T-cell (primary cell): ENCODE measurements around the gene GRB14. TPM values are rescaled to one million over a fixed set of nuclear protein-coding genes. Genes with fewer than 3 reads are reported as not detected.

Experiments
- ATAC-seq, 4 experiments: fragments of 200-7000 bp in 3 of 4; fragments of 150-1000 bp in 1 of 4; cut with Tn5 transposase; replicated peaks in 1 of 4; 1 replicate in 3 of 4; 2 replicates in 1 of 4; pipeline ENCODE4 v1.10.0; 2021; ENCODE audit warnings: moderate library complexity in 3 of 4, mild to moderate bottlenecking in 2 of 4, moderate number of reproducible peaks in 1 of 4
- CTCF ChIA-PET, 2 donors: fragments of 300-600 bp; sonication (Branson Sonifier 250); formaldehyde crosslinking; loops; one replicate each; lab custom pipeline; 2022; ENCODE audit warnings: antibody characterized with exemption in 2 of 2; lab: Charles Lee
- POLR2A ChIA-PET, 2 donors: fragments of 300-600 bp; sonication (Branson Sonifier 250); formaldehyde crosslinking; loops; one replicate each; lab custom pipeline; 2022; ENCODE audit warnings: antibody characterized with exemption in 2 of 2; lab: Charles Lee
- DNase-seq, 35 experiments: peaks; one replicate each; pipeline versions ENCODE4 v3.0.0 to v3.0.0-alpha.2; 2013 to 2023
- H3K27ac ChIP-seq: one replicate; pipeline ENCODE4 v1.5.1; 2013; ENCODE audit warnings: low read length
- H3K27me3 ChIP-seq, 2 experiments: replicated peaks in 1 of 2; 1 replicate in 1 of 2; 2 replicates in 1 of 2; pipeline versions ENCODE4 v1.6.1 to v1.7.0; 2013; ENCODE audit warnings: low read length in 1 of 2, mixed read lengths in 1 of 2; ENCODE audit not compliant: control insufficient read depth in 2 of 2, insufficient read depth in 2 of 2; ENCODE audit errors: extremely low read depth in 1 of 2
- H3K36me3 ChIP-seq, 2 donors: 1 replicate in 1 of 2; 2 replicates in 1 of 2; pipeline versions ENCODE4 v1.6.1 to v1.7.0; 2013; ENCODE audit warnings: low read length in 1 of 2; ENCODE audit not compliant: control insufficient read depth in 2 of 2, insufficient read depth in 1 of 2; ENCODE audit errors: extremely low read depth in 1 of 2
- H3K4me1 ChIP-seq, 2 experiments: 1 replicate in 1 of 2; 2 replicates in 1 of 2; pipeline versions ENCODE4 v1.6.1 to v1.7.0; 2013; ENCODE audit warnings: low read length in 2 of 2, mixed read lengths in 1 of 2; ENCODE audit not compliant: insufficient read depth in 2 of 2, control insufficient read depth in 1 of 2; ENCODE audit errors: extremely low read depth in 1 of 2
- H3K4me3 ChIP-seq, 2 donors: 1 replicate in 1 of 2; 2 replicates in 1 of 2; pipeline versions ENCODE4 v1.5.1 to v1.7.0; 2013; ENCODE audit warnings: mild to moderate bottlenecking in 2 of 2, low read length in 1 of 2, moderate library complexity in 1 of 2; ENCODE audit not compliant: control insufficient read depth in 1 of 2; ENCODE audit errors: extremely low read depth in 1 of 2
- H3K9me3 ChIP-seq: 2 replicates; pipeline ENCODE4 v1.7.0; 2013
- H3K27ac Mint-ChIP-seq, 2 donors: one replicate each; pipeline ENCODE4 v1.8.0; 2020 to 2021; ENCODE audit warnings: mild to moderate bottlenecking in 2 of 2, mixed read lengths in 2 of 2
- H3K27me3 Mint-ChIP-seq, 2 donors: one replicate each; pipeline ENCODE4 v1.8.0; 2021 to 2022; ENCODE audit warnings: mixed read lengths in 2 of 2
- H3K36me3 Mint-ChIP-seq: one replicate; pipeline ENCODE4 v1.8.0; 2021; ENCODE audit warnings: mixed read lengths
- H3K4me1 Mint-ChIP-seq, 3 donors: one replicate each; pipeline ENCODE4 v1.8.0; 2020 to 2022; ENCODE audit warnings: mixed read lengths in 3 of 3, mild to moderate bottlenecking in 1 of 3
- H3K4me3 Mint-ChIP-seq, 3 donors: one replicate each; pipeline ENCODE4 v1.8.0; 2020 to 2022; ENCODE audit warnings: mild to moderate bottlenecking in 3 of 3, mixed read lengths in 3 of 3, moderate library complexity in 3 of 3
- H3K9me3 Mint-ChIP-seq, 3 donors: one replicate each; pipeline ENCODE4 v1.8.0; 2020 to 2022; ENCODE audit warnings: mixed read lengths in 3 of 3
- WGBS: methylation state at CpG from one replicate; pipeline ENCODE4 v1.1.5; 2013; ENCODE audit warnings: missing lambda C conversion rate; ENCODE audit not compliant: insufficient coverage; 5-methylcytosine and 5-hydroxymethylcytosine counted together
- total RNA-seq, 35 experiments: library from RNA in 6 of 35; stranded (reverse) in 6 of 35; fragments of 120-200 nt in 1 of 35; gene quantifications; one replicate each; pipeline versions ENCODE4 v1.2.1 to v1.2.4 and lab custom pipeline; 2013 to 2026

Gene GRB14
- total RNA-seq, 5 donors from 2014 or later (not counting 1 experiment from before 2014, with no cell fraction given) = not detected

- Mint-ChIP-seq H3K4me3 (no peak overlapping the region), H3K36me3 (no peaks in the 10 kb centered on the region), H3K4me1 (no peaks in the 10 kb centered on the region), H3K27me3 (no peaks in the 10 kb centered on the region), H3K27ac (no peak overlapping the region), H3K9me3 (peaks cover 2 to 11% (median 8%) of the 10 kb centered on the region in 3 donors)
- 70% methylated on average over 2 of the region's 2 CpGs for WGBS
- ATAC-seq = no peak
- no peak for DNase-seq
- no peak overlapping the region for H3K4me3 ChIP-seq
- no peaks in the 10 kb centered on the region for H3K27me3 ChIP-seq
- H3K36me3 ChIP-seq = no peaks in the 10 kb centered on the region
- H3K4me1 ChIP-seq = no peaks in the 10 kb centered on the region
- ChIA-PET POLR2A (interaction anchor here in 1 of 2 donors (1.0 kb wide), 1 partner anchor 1893 kb away, joined by 3 read pairs; no protein-coding TSS in a partner anchor), CTCF (no interaction called here)
- no peaks in the 10 kb centered on the region for H3K9me3 ChIP-seq
- no peak overlapping the region for H3K27ac ChIP-seq
Observed at GRCh38 chr2:164589522-164589921, 31.8 kb downstream of the GRB14 start.

DNA sequence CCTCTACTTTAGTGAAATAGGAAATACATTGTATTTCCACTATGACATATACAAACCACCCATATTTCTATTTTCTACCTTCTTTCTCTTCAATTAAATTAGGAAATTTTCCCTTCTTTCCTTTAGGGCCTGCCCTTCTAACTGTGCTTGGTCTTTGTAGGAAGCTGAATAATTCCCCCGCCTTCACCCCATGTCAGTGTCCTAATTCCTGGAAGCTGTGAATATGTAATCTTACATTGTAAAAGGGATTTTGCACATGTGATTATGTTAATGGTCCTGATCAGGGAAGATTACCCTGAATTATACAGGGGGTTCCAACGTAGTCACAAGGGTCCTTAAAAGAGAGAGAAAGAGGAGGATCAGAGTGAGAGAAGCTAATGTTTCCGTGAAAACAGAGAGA, 40.2 kb downstream of the GRB14 start:
- H3K4me3 ChIP-seq = no peak overlapping the region
- no peak overlapping the region for H3K27ac ChIP-seq
- H3K4me3 Mint-ChIP-seq = no peak overlapping the region
- ChIA-PET POLR2A (no interaction called here), CTCF (no interaction called here)
- peaks cover 4 to 7% (median 7%) of the 10 kb centered on the region in 3 donors for H3K9me3 Mint-ChIP-seq
- H3K27me3 Mint-ChIP-seq = no peaks in the 10 kb centered on the region
- no peaks in the 10 kb centered on the region for H3K36me3 ChIP-seq
- no peaks in the 10 kb centered on the region for H3K4me1 ChIP-seq
- no peaks in the 10 kb centered on the region for H3K36me3 Mint-ChIP-seq
- H3K27me3 ChIP-seq = no peaks in the 10 kb centered on the region
- no peak overlapping the region for H3K27ac Mint-ChIP-seq
- H3K4me1 Mint-ChIP-seq = no peaks in the 10 kb centered on the region
- DNase-seq (no peak), ATAC-seq (no peak)
- no peaks in the 10 kb centered on the region for H3K9me3 ChIP-seq
- no CpG with 5 or more reads among the region's 3 CpGs for WGBS

- ATAC-seq = no peak
- no CpG with 5 or more reads among the region's 1 CpG for WGBS
- no peaks in the 10 kb centered on the region for H3K36me3 Mint-ChIP-seq
- H3K4me3 Mint-ChIP-seq = no peak overlapping the region
- no peaks in the 10 kb centered on the region for H3K9me3 ChIP-seq
- H3K9me3 Mint-ChIP-seq = peaks cover 0 to 4% (median 3%) of the 10 kb centered on the region in 3 donors
- no peak overlapping the region for H3K27ac ChIP-seq
- POLR2A ChIA-PET = interaction anchor here in 1 of 2 donors (0.5 kb wide), 1 partner anchor 57 kb away, joined by 3 read pairs; no protein-coding TSS in a partner anchor
- CTCF ChIA-PET = no interaction called here
- DNase-seq = no peak
- no peaks in the 10 kb centered on the region for H3K27me3 ChIP-seq
- H3K4me1 Mint-ChIP-seq = no peaks in the 10 kb centered on the region
- H3K4me3 ChIP-seq = no peak overlapping the region
- H3K4me1 ChIP-seq = no peaks in the 10 kb centered on the region
- H3K27ac Mint-ChIP-seq = no peak overlapping the region
- no peaks in the 10 kb centered on the region for H3K36me3 ChIP-seq
- no peaks in the 10 kb centered on the region for H3K27me3 Mint-ChIP-seq
Observed at GRCh38 chr2:164574931-164575330, 46.4 kb downstream of the GRB14 start.

GRCh38 chr2:164570475-164570874, 50.8 kb downstream of the GRB14 start:
- ChIA-PET POLR2A (no interaction called here), CTCF (no interaction called here)
- no peak for ATAC-seq
- Mint-ChIP-seq H3K4me3 (no peak overlapping the region), H3K9me3 (no peaks in the 10 kb centered on the region), H3K36me3 (no peaks in the 10 kb centered on the region), H3K27ac (no peak overlapping the region), H3K27me3 (no peaks in the 10 kb centered on the region), H3K4me1 (no peaks in the 10 kb centered on the region)
- Histone ChIP-seq H3K4me1 (no peaks in the 10 kb centered on the region), H3K4me3 (no peak overlapping the region), H3K9me3 (no peaks in the 10 kb centered on the region), H3K27ac (no peak overlapping the region), H3K36me3 (no peaks in the 10 kb centered on the region), H3K27me3 (no peaks in the 10 kb centered on the region)
- WGBS = 90% methylated on average over 1 of the region's 2 CpGs
- no peak for DNase-seq

GRCh38 chr2:164569378-164569777, 51.9 kb downstream of the GRB14 start:
- Mint-ChIP-seq H3K36me3 (no peaks in the 10 kb centered on the region), H3K4me1 (no peaks in the 10 kb centered on the region), H3K27ac (no peak overlapping the region), H3K9me3 (no peaks in the 10 kb centered on the region), H3K27me3 (no peaks in the 10 kb centered on the region), H3K4me3 (no peak overlapping the region)
- no peaks in the 10 kb centered on the region for H3K27me3 ChIP-seq
- no peak overlapping the region for H3K4me3 ChIP-seq
- no peaks in the 10 kb centered on the region for H3K9me3 ChIP-seq
- ATAC-seq (no peak), DNase-seq (no peak)
- no peaks in the 10 kb centered on the region for H3K36me3 ChIP-seq
- no CpG with 5 or more reads among the region's 4 CpGs for WGBS
- no peaks in the 10 kb centered on the region for H3K4me1 ChIP-seq
- ChIA-PET CTCF (interaction anchor here in 1 of 2 donors (0.7 kb wide), 1 partner anchor 18 kb away, joined by 8 read pairs; no protein-coding TSS in a partner anchor), POLR2A (no interaction called here)
- H3K27ac ChIP-seq = no peak overlapping the region

GRCh38 chr2:164568317-164568716, 53.0 kb downstream of the GRB14 start:
- CTCF ChIA-PET = no interaction called here

More at GRCh38 chr2:164568317-164568716, 53.0 kb downstream of the GRB14 start:
- no peaks in the 10 kb centered on the region for H3K27me3 Mint-ChIP-seq
- no peaks in the 10 kb centered on the region for H3K36me3 ChIP-seq
- no peaks in the 10 kb centered on the region for H3K36me3 Mint-ChIP-seq
- POLR2A ChIA-PET = no interaction called here
- WGBS = no CpG with 5 or more reads among the region's 5 CpGs
- ATAC-seq = no peak
- no peak overlapping the region for H3K4me3 ChIP-seq
- no peaks in the 10 kb centered on the region for H3K27me3 ChIP-seq
- no peak overlapping the region for H3K4me3 Mint-ChIP-seq
- no peak overlapping the region for H3K27ac Mint-ChIP-seq
- no peak overlapping the region for H3K27ac ChIP-seq
- no peaks in the 10 kb centered on the region for H3K9me3 Mint-ChIP-seq
- no peaks in the 10 kb centered on the region for H3K9me3 ChIP-seq
- no peaks in the 10 kb centered on the region for H3K4me1 ChIP-seq
- no peaks in the 10 kb centered on the region for H3K4me1 Mint-ChIP-seq
- no peak for DNase-seq
